IPS-18c (cell line): Measurements from ENCODE around the gene MGAT3.

ENCODE experiments used
- H3K4me3 ChIP-seq: 2 replicates; pipeline ENCODE4 v1.7.0; 2013; ENCODE audit warnings: low read depth, mild to moderate bottlenecking, low read length, moderate library complexity; ENCODE audit not compliant: insufficient read depth
- H3K9me3 ChIP-seq: one replicate; pipeline ENCODE4 v1.6.1; 2013; ENCODE audit warnings: mild to moderate bottlenecking, low read length, moderate library complexity; ENCODE audit not compliant: control insufficient read depth, insufficient read depth

Gene MGAT3

GRCh38 chr22:39423976-39424375 is 32.8 kb upstream of the MGAT3 start:
- H3K9me3 ChIP-seq = no peaks in the 10 kb centered on the region
- no peak overlapping the region for H3K4me3 ChIP-seq

- H3K9me3 ChIP-seq = no peaks in the 10 kb centered on the region
- H3K4me3 ChIP-seq = no peak overlapping the region
Measured at GRCh38 chr22:39426380-39427043, 30.3 kb upstream of the MGAT3 start.

- Histone ChIP-seq H3K4me3 (no peak overlapping the region), H3K9me3 (no peaks in the 10 kb centered on the region)
Measured at GRCh38 chr22:39427751-39428596, 28.8 kb upstream of the MGAT3 start.

GRCh38 chr22:39428597-39429071 is 28.2 kb upstream of the MGAT3 start:
- H3K4me3 ChIP-seq = no peak overlapping the region; the same call in 1 of the 2 replicates

GRCh38 chr22:39429186-39429585 is 27.6 kb upstream of the MGAT3 start:
- H3K9me3 ChIP-seq = no peaks in the 10 kb centered on the region
- H3K4me3 ChIP-seq = no peak overlapping the region; the same call in 1 of the 2 replicates

More at GRCh38 chr22:39428597-39429071, 28.2 kb upstream of the MGAT3 start:
- H3K9me3 ChIP-seq = no peaks in the 10 kb centered on the region

GRCh38 chr22:39429916-39430575 is 26.8 kb upstream of the MGAT3 start:
- Histone ChIP-seq H3K4me3 (no peak overlapping the region), H3K9me3 (no peaks in the 10 kb centered on the region)

- no peak overlapping the region for H3K4me3 ChIP-seq
Measured at GRCh38 chr22:39430576-39431150, 26.1 kb upstream of the MGAT3 start.

GRCh38 chr22:39431216-39431801 is 25.5 kb upstream of the MGAT3 start:
- H3K4me3 ChIP-seq = no peak overlapping the region
- no peaks in the 10 kb centered on the region for H3K9me3 ChIP-seq

More at GRCh38 chr22:39430576-39431150, 26.1 kb upstream of the MGAT3 start:
- H3K9me3 ChIP-seq = no peaks in the 10 kb centered on the region

- no peaks in the 10 kb centered on the region for H3K9me3 ChIP-seq
- H3K4me3 ChIP-seq = no peak overlapping the region
Measured at GRCh38 chr22:39431821-39432251, 25.0 kb upstream of the MGAT3 start.

GRCh38 chr22:39432361-39432811 is 24.4 kb upstream of the MGAT3 start:
- Histone ChIP-seq H3K9me3 (no peaks in the 10 kb centered on the region), H3K4me3 (no peak overlapping the region)

GRCh38 chr22:39433476-39434242 is 23.2 kb upstream of the MGAT3 start:
- Histone ChIP-seq H3K9me3 (no peaks in the 10 kb centered on the region), H3K4me3 (no peak overlapping the region)

- Histone ChIP-seq H3K9me3 (no peaks in the 10 kb centered on the region), H3K4me3 (no peak overlapping the region)
Measured at GRCh38 chr22:39434243-39434653, 22.6 kb upstream of the MGAT3 start.

GRCh38 chr22:39434721-39435120 is 22.1 kb upstream of the MGAT3 start:
- Histone ChIP-seq H3K9me3 (no peaks in the 10 kb centered on the region), H3K4me3 (no peak overlapping the region)

GRCh38 chr22:39435616-39436015 is 21.2 kb upstream of the MGAT3 start:
- Histone ChIP-seq H3K9me3 (no peaks in the 10 kb centered on the region), H3K4me3 (no peak overlapping the region)

GRCh38 chr22:39437791-39438704 is 18.8 kb upstream of the MGAT3 start:
- Histone ChIP-seq H3K9me3 (no peaks in the 10 kb centered on the region), H3K4me3 (no peak overlapping the region; the same call in 1 of the 2 replicates)
